HG03045 (cell line): ENCODE data around the gene SNX18.

Experiments used
- ATAC-seq: cut with Tn5 transposase; IDR thresholded peaks from one replicate; pipeline ENCODE4 v1.9.1; 2021; ENCODE audit warnings: mild to moderate bottlenecking, moderate library complexity; ENCODE audit not compliant: unreplicated experiment

SNX18 gene

DNA sequence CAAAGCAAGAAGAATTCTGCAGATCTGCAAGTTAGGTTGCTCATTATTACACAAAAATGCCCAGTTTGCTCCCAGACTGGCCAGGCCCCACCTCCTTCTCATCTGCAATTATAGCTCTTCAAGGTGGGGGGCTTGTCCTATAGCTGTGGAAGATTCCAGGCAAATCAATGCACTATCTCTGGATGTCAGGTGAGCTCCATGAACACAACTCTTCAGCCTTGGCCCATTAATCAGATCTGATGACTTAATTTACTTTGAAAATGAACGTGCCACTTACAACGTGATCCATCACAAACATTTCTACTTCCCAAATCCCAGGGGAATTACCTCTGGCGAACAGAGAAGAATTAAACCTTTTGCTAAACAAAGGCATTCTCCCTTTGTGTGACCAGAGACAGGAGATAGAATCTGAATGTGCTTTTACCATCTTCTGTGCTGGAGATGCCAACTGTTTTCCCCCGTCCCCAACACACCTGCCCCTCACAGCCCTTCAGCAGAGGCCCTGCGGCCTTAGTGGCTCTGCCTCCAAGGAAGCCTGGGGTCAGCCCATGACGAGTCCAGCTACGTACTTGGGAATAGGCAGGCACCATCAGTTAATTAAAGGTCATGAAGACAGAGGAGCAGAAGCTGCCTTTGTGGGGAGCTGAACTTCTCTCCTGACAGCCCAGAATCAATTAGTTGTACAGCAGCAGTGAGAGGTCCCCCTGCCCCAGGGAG lies 60.5 kb downstream of the SNX18 start:
- no peak for ATAC-seq

DNA sequence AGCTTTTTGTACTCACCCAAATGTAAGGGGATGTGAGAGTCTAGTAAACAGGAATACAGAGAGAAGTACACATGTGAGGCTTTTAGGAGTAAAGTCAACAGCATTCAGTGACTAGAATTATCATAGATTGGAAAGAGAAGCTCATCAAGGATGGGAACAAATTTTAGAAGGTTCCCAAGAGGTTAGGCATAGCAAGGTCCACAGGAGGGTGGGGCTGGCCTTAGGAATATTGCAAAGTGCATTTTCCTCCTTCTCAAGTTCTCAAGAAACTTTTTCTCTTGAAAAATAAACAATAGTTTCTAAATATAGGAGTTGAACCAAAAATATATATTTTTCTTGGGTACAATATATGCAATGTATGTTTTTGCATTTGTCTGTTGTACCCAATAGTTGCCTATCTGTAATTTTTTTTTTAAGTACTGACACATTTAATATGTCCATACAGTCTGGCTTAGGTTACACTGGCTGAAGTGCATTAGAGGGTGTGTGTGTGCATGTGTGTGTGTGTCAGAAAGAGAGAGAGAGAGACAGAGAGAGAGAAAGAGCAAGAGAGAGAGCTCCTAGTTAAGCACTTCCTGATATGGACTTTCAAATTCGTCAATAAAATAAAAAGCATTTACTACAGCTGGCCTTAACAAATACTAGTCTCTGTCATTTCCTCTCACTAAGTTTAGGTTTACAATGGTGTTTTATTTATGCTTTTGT lies 62.2 kb downstream of the SNX18 start:
- ATAC-seq: no peak

DNA sequence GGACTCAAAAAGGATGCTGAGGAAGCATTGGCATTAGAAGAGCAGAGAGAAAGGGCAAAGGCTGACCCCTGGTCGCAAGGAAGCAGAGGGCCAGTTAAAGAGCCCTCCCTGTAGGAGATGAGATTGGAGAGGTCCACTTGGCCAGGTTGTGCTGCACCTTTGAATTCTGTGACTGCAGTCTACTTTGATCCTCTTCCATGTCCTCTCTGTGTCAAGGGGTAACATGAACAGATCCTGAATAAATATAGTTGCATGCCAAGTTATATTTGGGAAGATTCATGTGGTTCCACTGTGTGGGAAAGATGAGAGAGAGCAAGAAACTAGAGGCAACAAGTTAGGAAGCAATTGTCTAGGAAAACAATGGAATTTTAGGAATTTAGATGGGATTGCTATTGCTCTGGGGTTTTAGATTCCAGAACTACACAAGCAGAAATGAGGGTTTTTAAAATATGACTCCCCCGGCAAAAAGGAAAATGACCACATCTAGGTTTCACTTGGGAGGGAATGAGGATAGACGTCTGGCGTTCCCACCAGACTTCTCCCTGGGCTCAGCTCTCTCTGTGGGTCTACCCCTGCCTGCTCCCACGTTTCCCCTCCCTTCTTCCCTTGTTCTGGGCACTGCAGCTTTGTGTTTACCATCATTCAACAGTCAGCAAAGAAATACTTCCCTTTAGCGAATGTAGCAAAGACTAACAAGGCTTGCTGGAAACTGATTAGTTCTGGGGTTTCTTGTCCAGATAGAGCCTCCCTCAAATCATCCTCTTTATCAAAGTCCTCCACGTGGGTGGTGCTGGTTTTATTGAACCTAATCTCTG lies 63.6 kb downstream of the SNX18 start:
- no peak for ATAC-seq

DNA sequence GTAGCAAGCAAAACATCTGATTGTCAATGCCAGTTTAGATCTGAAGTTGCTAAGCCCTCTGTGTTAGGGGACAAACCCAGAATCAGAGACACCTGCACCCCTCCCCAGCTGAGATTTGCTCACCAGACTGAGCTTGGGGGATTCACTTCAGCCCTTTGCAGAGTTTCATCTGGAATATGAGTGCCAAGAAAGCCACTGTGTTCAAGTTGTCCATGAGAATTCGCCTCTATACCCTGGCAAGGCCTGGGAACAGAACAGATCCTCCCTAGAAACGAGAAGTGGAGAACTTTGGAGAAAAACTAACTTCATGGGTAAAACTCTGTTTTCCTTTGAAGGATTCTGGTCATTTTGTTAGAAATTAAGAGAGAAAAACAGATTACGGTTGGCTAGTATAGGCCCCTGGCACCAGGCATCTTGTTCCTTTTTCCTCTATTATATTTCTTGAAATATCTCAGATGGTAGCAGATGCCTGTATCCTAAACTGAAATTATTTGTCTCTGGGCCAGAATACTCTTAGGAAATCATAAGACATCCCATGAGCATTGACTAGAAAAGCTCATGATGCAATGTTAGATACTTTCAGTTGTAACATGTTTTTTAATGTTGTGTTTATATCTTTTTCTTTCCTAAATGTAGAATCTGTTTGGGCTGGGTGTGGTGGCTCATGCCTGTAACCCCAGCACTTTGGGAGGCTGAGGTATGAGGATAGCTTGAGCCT lies 64.4 kb downstream of the SNX18 start:
- no peak for ATAC-seq

DNA sequence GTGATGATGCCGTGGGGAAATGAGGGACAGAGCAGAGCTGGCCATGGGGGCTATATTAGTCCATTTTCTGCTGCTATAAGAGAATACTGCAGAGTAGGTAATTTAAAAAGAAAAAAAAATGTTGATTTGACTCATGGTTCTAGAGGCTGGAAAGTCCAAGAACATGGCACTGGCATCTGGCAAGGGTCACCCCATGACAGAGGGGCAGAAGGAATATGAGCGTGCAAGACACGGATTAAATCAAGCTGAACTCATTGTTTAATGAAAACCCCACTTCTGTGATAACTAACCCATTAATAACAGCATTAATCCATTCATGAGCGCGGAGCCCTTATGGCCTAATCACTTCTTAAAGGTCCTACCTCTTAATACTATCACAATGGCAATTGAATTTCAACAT lies 68.8 kb downstream of the SNX18 start:
- ATAC-seq: no peak

DNA sequence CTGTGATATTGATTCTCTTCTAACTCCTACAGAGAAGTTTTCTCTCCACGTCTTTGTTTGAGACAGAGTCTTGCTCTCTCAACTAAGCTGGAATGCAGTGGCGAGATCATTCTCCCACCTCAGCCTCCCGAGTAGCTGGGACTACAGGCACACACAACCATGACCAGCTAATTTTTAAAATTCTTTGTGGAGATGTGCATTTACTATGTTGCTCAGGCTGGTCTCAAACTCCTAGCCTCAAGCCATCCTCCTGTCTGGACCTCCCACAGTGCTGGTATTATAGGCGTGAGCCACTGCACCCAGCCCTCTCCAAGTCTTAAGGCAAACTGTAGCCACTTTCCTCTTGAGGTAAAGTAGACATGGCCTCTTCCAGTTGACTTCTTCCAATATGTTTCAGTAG lies 72.2 kb downstream of the SNX18 start:
- ATAC-seq: no peak

DNA sequence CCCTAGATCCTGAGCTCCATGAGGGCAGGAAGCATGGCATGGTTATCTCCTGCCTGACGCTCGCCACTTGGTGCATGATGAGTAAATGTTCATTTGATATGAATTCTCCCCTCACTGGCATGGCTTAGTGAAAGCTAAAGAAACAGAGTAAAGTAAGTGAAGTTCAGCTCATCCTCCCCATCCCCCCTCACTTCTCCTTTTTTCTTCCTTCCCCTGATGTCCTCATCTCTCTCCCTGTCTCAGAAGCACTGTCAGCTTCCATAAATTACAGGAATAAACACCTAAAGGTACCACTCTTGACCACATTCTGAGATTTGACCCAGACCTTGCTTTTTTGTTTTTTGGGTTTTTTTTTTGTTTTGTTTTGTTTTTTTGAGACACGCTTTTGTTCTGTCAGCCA lies 73.3 kb downstream of the SNX18 start:
- ATAC-seq: no peak

DNA sequence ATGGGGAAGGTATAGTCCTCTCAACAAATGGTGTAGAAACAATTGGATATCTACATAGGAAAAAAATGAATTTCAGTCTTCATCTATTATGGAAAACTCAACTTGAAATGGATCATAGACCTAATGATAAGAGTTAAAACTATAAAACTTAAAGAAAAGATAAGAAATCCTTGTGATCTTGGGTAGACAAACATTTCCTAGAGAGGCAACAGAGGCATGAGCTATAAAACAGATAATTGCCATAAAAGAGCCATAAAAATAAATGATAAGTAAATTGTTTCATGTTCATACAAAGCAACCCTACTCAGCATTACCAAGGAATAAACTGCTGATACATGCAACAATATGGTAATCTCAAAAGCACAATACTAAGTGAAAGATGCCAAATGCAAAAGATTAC lies 76.2 kb downstream of the SNX18 start:
- no peak for ATAC-seq

DNA sequence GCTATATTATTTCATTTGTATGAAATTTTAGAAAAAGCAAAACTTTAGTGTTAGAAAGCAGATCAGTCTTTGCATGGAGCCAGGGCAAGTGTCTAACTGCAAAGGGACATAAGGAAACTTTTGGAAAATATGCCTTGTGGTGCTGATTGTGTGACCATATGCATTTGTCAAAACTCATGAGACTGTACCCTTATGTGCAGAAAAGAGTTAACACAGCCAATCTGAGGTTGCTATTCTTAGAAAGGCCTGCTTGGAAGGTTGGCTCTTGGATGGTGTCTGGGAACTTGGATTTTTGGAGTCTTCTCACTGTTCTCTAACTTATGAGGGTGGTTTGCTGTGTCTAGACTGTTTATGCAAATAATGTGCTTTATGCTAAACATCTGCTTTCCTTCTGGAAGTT lies 76.6 kb downstream of the SNX18 start:
- ATAC-seq: no peak

DNA sequence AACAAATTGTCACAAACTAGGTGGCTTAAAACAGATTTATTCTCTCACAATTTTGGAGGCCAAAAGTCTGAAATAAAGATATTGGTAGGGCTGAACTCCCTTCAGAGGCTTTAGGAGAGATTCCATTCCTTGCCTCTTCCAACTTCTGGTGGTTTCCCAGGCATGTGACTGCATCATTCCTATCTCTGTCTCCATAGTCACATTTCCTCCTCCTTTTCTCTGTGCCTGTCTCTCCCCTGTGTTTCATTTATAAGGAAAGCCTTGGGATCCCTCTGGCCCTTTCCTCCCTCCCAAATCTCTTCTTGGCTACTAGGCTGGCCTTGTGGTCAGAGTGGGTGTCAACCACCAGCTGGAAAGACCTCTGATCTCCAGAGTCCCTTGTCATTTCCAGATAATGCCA lies 78.2 kb downstream of the SNX18 start:
- ATAC-seq: no peak
